GM18907 (cell line): ENCODE results near the gene OR7C1.
"Not testable (repeated sequence)": the region's sequence is repeated elsewhere in the genome, so short reads cannot be mapped to it uniquely, and the experiment has no call there.

Source experiments
- ATAC-seq: cut with Tn5 transposase; IDR thresholded peaks from one replicate; pipeline ENCODE4 v1.9.1; 2021; ENCODE audit warnings: mild to moderate bottlenecking, moderate library complexity; ENCODE audit not compliant: unreplicated experiment

OR7C1 gene

GRCh38 chr19:14768001-14768400 lies 67.0 kb downstream of the OR7C1 start:
- no peak for ATAC-seq

- no peak for ATAC-seq
These were observed 67.5 kb downstream of the OR7C1 start for GRCh38 chr19:14767466-14767971.

DNA sequence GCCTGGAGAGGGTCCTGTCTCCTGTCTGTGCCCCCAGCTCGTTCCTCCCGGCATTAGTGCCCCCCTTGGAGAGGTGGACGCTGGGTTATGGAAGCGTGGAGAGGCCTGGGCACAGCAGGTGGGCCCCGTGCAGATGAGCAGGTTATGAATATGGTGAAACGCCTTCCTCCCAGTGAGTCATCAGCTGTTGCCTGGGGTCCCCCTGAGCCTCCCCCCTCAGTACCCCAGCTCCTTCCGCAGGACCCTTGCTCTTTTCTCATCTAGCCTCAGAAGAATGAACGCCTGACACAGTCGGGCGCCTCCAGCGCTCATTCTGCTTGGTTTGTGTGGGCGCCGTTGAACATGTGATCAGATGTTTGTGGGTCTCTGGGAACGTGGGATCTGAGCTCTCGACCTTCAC lies 69.1 kb downstream of the OR7C1 start:
- not testable (repeated sequence) for ATAC-seq

DNA sequence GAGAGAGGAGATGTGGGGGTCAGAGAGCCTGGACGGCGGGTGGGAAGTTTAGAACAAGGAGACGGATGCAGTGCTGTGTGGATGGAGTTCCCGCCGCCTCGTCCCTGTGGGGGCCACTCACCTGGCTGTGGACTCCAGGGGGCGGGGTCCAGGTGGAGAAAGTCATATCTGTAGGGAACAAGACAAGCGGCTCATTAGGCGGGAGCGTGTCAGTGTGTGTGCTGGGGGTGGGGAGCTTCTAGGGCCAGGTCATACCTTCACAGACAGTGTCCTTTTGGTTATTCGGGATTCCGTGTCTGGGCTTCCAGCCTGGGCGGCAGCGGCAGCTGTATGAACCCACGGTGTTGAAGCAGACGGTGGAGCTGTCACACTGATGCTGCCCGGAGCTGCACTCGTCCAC lies 69.6 kb downstream of the OR7C1 start:
- ATAC-seq = not testable (repeated sequence)

DNA sequence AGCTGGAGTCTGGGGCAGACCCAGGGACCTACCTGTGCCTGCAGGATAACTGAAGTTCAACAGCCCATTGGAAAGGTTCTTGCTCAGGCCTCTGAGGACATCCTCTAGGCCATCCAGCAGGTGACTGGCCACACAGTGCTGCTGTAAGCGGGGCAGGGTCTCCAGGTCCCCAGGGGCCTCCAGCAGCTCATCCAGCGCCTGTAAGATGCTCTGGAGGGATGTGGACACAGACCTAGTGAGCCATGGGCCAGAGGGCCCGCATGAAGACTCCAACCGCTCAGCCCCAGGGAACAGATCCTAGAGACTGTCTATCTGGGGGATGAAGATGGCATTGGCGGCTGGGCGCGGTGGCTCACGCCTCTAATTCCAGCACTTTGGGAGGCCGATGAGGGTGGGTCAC lies 70.6 kb downstream of the OR7C1 start:
- no peak for ATAC-seq

DNA sequence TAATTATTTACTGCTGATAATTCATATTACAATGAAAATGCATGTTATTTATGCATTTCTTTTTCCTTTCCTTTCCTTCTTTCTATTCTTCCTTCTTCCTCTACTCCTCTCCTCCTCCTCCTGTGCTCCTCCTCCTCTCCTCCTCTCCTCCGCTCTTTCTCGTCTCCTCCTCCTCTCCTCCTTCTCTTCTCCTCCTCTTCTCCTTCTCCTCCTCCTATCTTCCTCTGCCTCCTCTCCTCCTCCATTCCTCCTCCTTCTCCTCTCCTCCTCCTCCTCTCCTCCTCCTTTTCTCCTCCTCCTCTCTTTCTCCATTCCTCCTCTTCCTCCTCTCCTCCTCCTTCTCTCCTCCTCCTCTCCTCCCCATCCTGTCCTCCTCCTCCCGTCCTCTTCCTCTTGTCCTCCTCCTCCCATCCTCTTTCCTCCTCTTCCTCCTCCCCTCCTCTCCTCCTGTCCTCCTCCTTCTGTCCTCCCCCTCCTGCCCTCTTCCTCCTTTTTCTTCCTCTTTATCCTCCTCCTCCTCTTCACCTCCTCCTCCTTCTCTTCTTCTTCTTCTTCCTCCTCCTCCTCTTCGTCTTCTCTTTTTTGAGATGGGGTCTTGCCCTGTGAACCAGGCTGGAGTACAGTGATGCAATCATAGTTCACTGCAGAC lies 71.4 kb downstream of the OR7C1 start:
- no peak for ATAC-seq

- ATAC-seq = no peak
These were observed 72.9 kb downstream of the OR7C1 start for GRCh38 chr19:14762111-14762510.

DNA sequence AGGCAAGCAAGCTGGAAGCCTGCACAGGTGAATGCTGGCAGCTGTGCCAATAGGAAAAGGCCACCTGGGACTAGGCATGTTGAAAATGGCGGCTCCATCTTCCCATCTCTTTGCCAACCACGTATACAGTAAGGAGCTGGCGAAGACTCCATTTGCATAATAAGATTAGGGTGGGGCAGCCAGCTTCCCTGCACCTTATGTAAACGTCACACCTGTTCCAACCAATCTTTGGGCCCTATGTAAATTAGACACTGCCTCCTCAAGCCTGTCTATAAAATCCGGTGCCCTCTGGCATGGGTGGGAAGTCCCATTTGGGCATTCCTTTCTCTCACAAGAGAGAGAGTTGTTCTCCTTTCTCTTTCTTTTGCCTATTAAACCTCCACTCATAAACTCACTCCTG lies 73.4 kb downstream of the OR7C1 start:
- no peak for ATAC-seq

DNA sequence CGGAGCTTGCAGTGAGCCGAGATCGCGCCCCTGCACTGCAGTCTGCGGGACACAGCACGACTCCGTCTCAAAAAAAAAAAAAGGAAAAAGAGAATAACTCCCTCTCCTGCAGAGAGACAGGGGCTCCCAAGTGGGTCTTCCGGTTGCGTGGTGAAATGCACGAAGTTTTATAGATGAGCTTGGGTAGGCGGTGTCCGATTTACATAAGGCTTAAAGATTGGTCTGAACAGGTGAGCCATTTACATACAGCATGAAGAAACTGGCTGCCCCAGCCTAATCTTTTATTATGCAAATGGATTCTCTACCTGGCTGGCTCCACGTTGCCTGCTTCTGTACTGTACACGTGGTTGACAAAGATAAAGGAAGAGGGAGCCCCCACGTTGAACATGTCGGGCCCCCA lies 76.2 kb downstream of the OR7C1 start:
- no peak for ATAC-seq

- no peak for ATAC-seq
These were observed 86.4 kb downstream of the OR7C1 start for GRCh38 chr19:14748601-14749000.
